AG04450 (cell line): ENCODE measurements around the gene FTH1. TPM values are rescaled to one million over a fixed set of nuclear protein-coding genes. Genes with fewer than 3 reads are reported as not detected.

ENCODE experiments used
- CTCF ChIA-PET: fragments of 300-600, 350-600 bp; formaldehyde crosslinking; extraction: SDS; loops from one replicate; lab custom pipeline; 2022; ENCODE audit warnings: antibody characterized with exemption, inconsistent platforms; lab: Charles Lee
- POLR2A ChIA-PET: fragments of 350-600 bp; formaldehyde crosslinking; extraction: SDS; loops from one replicate; lab custom pipeline; 2021; ENCODE audit warnings: antibody characterized with exemption, inconsistent platforms; lab: Yijun Ruan, JAX
- DNase-seq: peaks from one replicate; pipeline ENCODE4 v3.0.0-alpha.2; 2011; ENCODE audit warnings: low read depth, low spot score
- H3K27ac ChIP-seq: one replicate; pipeline ENCODE4 v1.5.1; 2012; ENCODE audit warnings: low read depth, low read length, control low read depth
- H3K27me3 ChIP-seq: one replicate; pipeline ENCODE4 v1.6.0; 2012; ENCODE audit warnings: low read length; ENCODE audit not compliant: control insufficient read depth, insufficient read depth
- H3K4me3 ChIP-seq: 2 replicates; pipeline ENCODE4 v1.5.1; 2011; ENCODE audit warnings: mild to moderate bottlenecking, low read depth, low read length, control low read depth
- H3K9me3 ChIP-seq: 2 replicates; pipeline ENCODE4 v1.5.1; 2012; ENCODE audit warnings: low read length; ENCODE audit not compliant: control insufficient read depth, insufficient read depth
- CTCF ChIP-seq: IDR thresholded peaks from 2 replicates; pipeline ENCODE4 v1.5.1; 2011; ENCODE audit warnings: low read depth, low read length, control low read depth, inconsistent platforms
- polyA plus RNA-seq: library from polyadenylated mRNA; depleted of rRNA; stranded (reverse); fragments of >200 nt; gene quantifications from 2 replicates; pipeline ENCODE4 v1.2.3, GENCODE V29; 2011

Gene FTH1
- polyA plus RNA-seq, 1 experiment: 3,294 TPM

GRCh38 chr11:62001450-62002191 is 34.2 kb upstream of the FTH1 start:
- H3K27ac ChIP-seq: no peak overlapping the region
- TF ChIP-seq CTCF: no peak
- no peaks in the 10 kb centered on the region for H3K27me3 ChIP-seq
- ChIA-PET POLR2A (interaction anchor here (0.9 kb wide), 1 partner anchor 34 kb away, joined by 3 read pairs; the partner anchor contains the start of gene FTH1), CTCF (interaction anchor here (1.0 kb wide), 1 partner anchor 81 kb away, joined by 3 read pairs; no protein-coding TSS in a partner anchor)
- no peak for DNase-seq
- H3K9me3 ChIP-seq: peaks cover 19% of the 10 kb centered on the region
- H3K4me3 ChIP-seq: no peak overlapping the region

GRCh38 chr11:62000539-62001446 is 33.4 kb upstream of the FTH1 start:
- H3K9me3 ChIP-seq: peaks cover 19% of the 10 kb centered on the region
- TF ChIP-seq CTCF: no peak
- H3K27me3 ChIP-seq: no peaks in the 10 kb centered on the region
- CTCF ChIA-PET: interaction anchor here (1.0 kb wide), 2 partner anchors 82 to 107 kb away, joined by 3 read pairs; no protein-coding TSS in a partner anchor
- H3K27ac ChIP-seq: no peak overlapping the region
- no peak for DNase-seq
- POLR2A ChIA-PET: interaction anchor here (0.9 kb wide), 1 partner anchor 33 kb away, joined by 3 read pairs; the partner anchor contains the start of gene FTH1
- no peak overlapping the region for H3K4me3 ChIP-seq

- TF ChIP-seq CTCF: no peak
- CTCF ChIA-PET: interaction anchor here (1.0 kb wide), 1 partner anchor 108 kb away, joined by 3 read pairs; no protein-coding TSS in a partner anchor
- H3K27ac ChIP-seq: no peak overlapping the region
- POLR2A ChIA-PET: no interaction called here
- no peak for DNase-seq
- H3K4me3 ChIP-seq: no peak overlapping the region
- H3K9me3 ChIP-seq: peaks cover 19% of the 10 kb centered on the region
- H3K27me3 ChIP-seq: no peaks in the 10 kb centered on the region
Observed at GRCh38 chr11:61999141-61999975, 31.9 kb upstream of the FTH1 start.

- ChIA-PET CTCF (no interaction called here), POLR2A (no interaction called here)
- Histone ChIP-seq H3K9me3 (peaks cover 19% of the 10 kb centered on the region), H3K27ac (no peak overlapping the region), H3K4me3 (no peak overlapping the region), H3K27me3 (no peaks in the 10 kb centered on the region)
- TF ChIP-seq CTCF: no peak
- no peak for DNase-seq
Observed at GRCh38 chr11:61996933-61997332, 29.5 kb upstream of the FTH1 start.
